Tibial nerve (tissue), 4 donors: ENCODE results near the gene CD180. TPM values are rescaled to one million over a fixed set of nuclear protein-coding genes. Genes with fewer than 3 reads are reported as not detected.

Source experiments
- DNase-seq, 2 donors: peaks; one replicate each; pipeline ENCODE4 v3.0.0-alpha.2; 2019; ENCODE audit warnings: low spot score in 2 of 2
- H3K27ac ChIP-seq, 4 donors: fragments of 200-600 bp; sonication (generic) in 3 of 4; one replicate each; pipeline ENCODE4 v1.5.1; 2017 to 2019; ENCODE audit warnings: mild to moderate bottlenecking in 1 of 4
- H3K27me3 ChIP-seq, 2 donors: fragments of 200-600 bp; sonication (generic) in 1 of 2; one replicate each; pipeline versions ENCODE4 v1.5.1 to v1.6.0; 2017 to 2019
- H3K36me3 ChIP-seq, 3 donors: fragments of 200-600 bp; sonication (generic); one replicate each; pipeline ENCODE4 v1.5.1; 2018 to 2019
- H3K4me1 ChIP-seq, 4 donors: fragments of 200-600 bp; sonication (generic) in 3 of 4; one replicate each; pipeline ENCODE4 v1.5.1; 2017 to 2019
- H3K4me3 ChIP-seq, 4 donors: fragments of 200-600 bp; sonication (generic) in 3 of 4; one replicate each; pipeline ENCODE4 v1.5.1; 2017 to 2019; ENCODE audit warnings: mild to moderate bottlenecking in 1 of 4, moderate library complexity in 1 of 4
- H3K9me3 ChIP-seq, 4 donors: fragments of 200-600 bp; sonication (generic) in 3 of 4; one replicate each; pipeline ENCODE4 v1.5.1; 2017 to 2019
- CTCF ChIP-seq, 5 experiments: fragments of 200-600 bp in 3 of 5; fragments of 450-650 bp in 2 of 5; sonication (generic) in 3 of 5; IDR thresholded peaks; one replicate each; pipeline ENCODE4 v1.5.1; 2016 to 2019; ENCODE audit warnings: antibody characterized with exemption in 5 of 5, mild to moderate bottlenecking in 3 of 5, moderate library complexity in 2 of 5
- EP300 ChIP-seq, 2 donors: sonication (generic); formaldehyde crosslinking; IDR thresholded peaks; one replicate each; pipeline ENCODE4 v1.6.1; 2017; ENCODE audit warnings: antibody characterized with exemption in 2 of 2, mild to moderate bottlenecking in 1 of 2
- POLR2A ChIP-seq, 2 donors: fragments of 450-650 bp; IDR thresholded peaks; one replicate each; pipeline ENCODE4 v1.6.1; 2017; ENCODE audit warnings: antibody characterized with exemption in 2 of 2, mild to moderate bottlenecking in 2 of 2, moderate library complexity in 2 of 2
- WGBS, 2 donors: methylation state at CpG; one replicate each; pipeline ENCODE4 v1.1.5; 2018; 5-methylcytosine and 5-hydroxymethylcytosine counted together
- total RNA-seq, 4 donors: library from RNA; depleted of rRNA; stranded (reverse); fragments of >200 nt; gene quantifications; one replicate each; pipeline ENCODE4 v1.1.0, GENCODE V29; 2016

CD180 gene
- total RNA-seq, 4 donors from 2014 or later, result 0.21 to 2.7 (median 0.52) TPM

DNA sequence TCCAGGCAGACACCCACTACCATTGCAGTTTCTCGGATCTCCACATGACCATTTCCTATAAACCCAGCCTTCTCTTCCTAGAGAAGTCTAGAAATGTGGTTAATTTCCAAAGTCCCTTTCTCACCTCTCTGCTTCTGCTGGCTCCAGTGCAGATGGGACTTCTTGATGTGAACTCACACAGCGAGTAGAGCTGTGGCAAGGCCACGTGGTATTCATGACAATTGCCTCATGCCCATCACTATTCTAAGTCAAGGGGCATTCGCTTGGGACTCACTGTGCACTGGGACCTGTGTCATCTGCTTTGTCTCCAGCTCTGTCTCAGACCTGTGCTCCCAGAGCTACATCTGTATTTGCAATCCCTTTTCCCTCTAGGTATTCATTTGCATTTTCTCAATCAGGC, 6.2 kb downstream of the CD180 start:
- Histone ChIP-seq H3K27me3 (peaks cover 0 to 6% of the 10 kb centered on the region in 2 donors), H3K4me3 (no peak overlapping the region), H3K27ac (no peak overlapping the region), H3K4me1 (peaks cover 0 to 15% (median 2%) of the 10 kb centered on the region in 4 donors), H3K36me3 (no peaks in the 10 kb centered on the region), H3K9me3 (no peaks in the 10 kb centered on the region)
- TF ChIP-seq POLR2A (IDR thresholded peaks at IDR 0.05) (no peak), CTCF (IDR thresholded peaks at IDR 0.05) (no peak), EP300 (IDR thresholded peaks at IDR 0.05) (no peak)
- 90 to 93% methylated on average over 4 of the region's 4 CpGs for WGBS, 2 donors
- no peak for DNase-seq

GRCh38 chr5:67189931-67190330, 6.7 kb downstream of the CD180 start:
- no peak overlapping the region for H3K4me3 ChIP-seq
- no peak for DNase-seq
- no peak for TF ChIP-seq EP300 (IDR thresholded peaks at IDR 0.05)
- TF ChIP-seq POLR2A (IDR thresholded peaks at IDR 0.05), result no peak
- no peak for TF ChIP-seq CTCF (IDR thresholded peaks at IDR 0.05)
- H3K27ac ChIP-seq, result no peak overlapping the region
- H3K9me3 ChIP-seq, result no peaks in the 10 kb centered on the region
- peaks cover 0 to 14% (median 2%) of the 10 kb centered on the region in 4 donors for H3K4me1 ChIP-seq
- no peaks in the 10 kb centered on the region for H3K36me3 ChIP-seq
- H3K27me3 ChIP-seq, result peaks cover 0 to 6% of the 10 kb centered on the region in 2 donors
- 93 to 95% methylated on average over 1 of the region's 1 CpG for WGBS, 2 donors

GRCh38 chr5:67189079-67189354, 7.6 kb downstream of the CD180 start:
- H3K27ac ChIP-seq, result no peak overlapping the region
- peaks cover 0 to 6% of the 10 kb centered on the region in 2 donors for H3K27me3 ChIP-seq
- no peaks in the 10 kb centered on the region for H3K9me3 ChIP-seq
- WGBS, 2 donors, result 91 to 98% methylated on average over 3 of the region's 3 CpGs
- H3K36me3 ChIP-seq, result no peaks in the 10 kb centered on the region
- no peak overlapping the region for H3K4me3 ChIP-seq
- DNase-seq, result no peak
- TF ChIP-seq CTCF (IDR thresholded peaks at IDR 0.05) (no peak), POLR2A (IDR thresholded peaks at IDR 0.05) (no peak), EP300 (IDR thresholded peaks at IDR 0.05) (no peak)
- peaks cover 0 to 14% (median 2%) of the 10 kb centered on the region in 4 donors for H3K4me1 ChIP-seq

- no peak overlapping the region for H3K27ac ChIP-seq
- no peak for TF ChIP-seq CTCF (IDR thresholded peaks at IDR 0.05)
- TF ChIP-seq POLR2A (IDR thresholded peaks at IDR 0.05), result no peak
- TF ChIP-seq EP300 (IDR thresholded peaks at IDR 0.05), result no peak
- DNase-seq, result no peak
- H3K36me3 ChIP-seq, result no peaks in the 10 kb centered on the region
- H3K27me3 ChIP-seq, result peaks cover 0 to 6% of the 10 kb centered on the region in 2 donors
- H3K9me3 ChIP-seq, result no peaks in the 10 kb centered on the region
- H3K4me1 ChIP-seq, result peaks cover 0 to 10% (median under 1%) of the 10 kb centered on the region in 4 donors
- WGBS, 2 donors, result 88 to 89% methylated on average over 7 of the region's 7 CpGs
- H3K4me3 ChIP-seq, result no peak overlapping the region
Observed at GRCh38 chr5:67188274-67189078, 8.1 kb downstream of the CD180 start.

GRCh38 chr5:67187006-67187715, 9.4 kb downstream of the CD180 start:
- WGBS, 2 donors, result 23 to 33% methylated on average over 1 of the region's 1 CpG

More at GRCh38 chr5:67187006-67187715, 9.4 kb downstream of the CD180 start:
- Histone ChIP-seq H3K4me3 (no peak overlapping the region), H3K27ac (no peak overlapping the region), H3K27me3 (peaks cover 0 to 5% of the 10 kb centered on the region in 2 donors), H3K9me3 (no peaks in the 10 kb centered on the region), H3K36me3 (no peaks in the 10 kb centered on the region), H3K4me1 (peaks cover 0 to 10% (median 5%) of the 10 kb centered on the region in 4 donors)
- no peak for DNase-seq
- TF ChIP-seq POLR2A (IDR thresholded peaks at IDR 0.05) (no peak), CTCF (IDR thresholded peaks at IDR 0.05) (no peak), EP300 (IDR thresholded peaks at IDR 0.05) (no peak)
